Bronchial epithelial cell (primary cell): ENCODE results near the gene LYZL1. TPM values are rescaled to one million over a fixed set of nuclear protein-coding genes. Genes with fewer than 3 reads are reported as not detected.

Experiments used
- DNase-seq: peaks from one replicate; pipeline ENCODE4 v3.0.0-alpha.2; 2010; ENCODE audit warnings: low read depth
- FAIRE-seq: peaks from 2 replicates; lab custom pipeline; 2011; peaks lifted over from hg19 to GRCh38; lab: Jason Lieb, UNC
- H3K27me3 ChIP-seq: 2 replicates; pipeline ENCODE4 v1.5.1; 2011; ENCODE audit warnings: low read length; ENCODE audit not compliant: control insufficient read depth, insufficient read depth
- H3K36me3 ChIP-seq: 2 replicates; pipeline ENCODE4 v1.5.1; 2011; ENCODE audit warnings: low read length; ENCODE audit not compliant: control insufficient read depth, insufficient read depth
- H3K4me3 ChIP-seq: 2 replicates; pipeline ENCODE4 v1.5.1; 2011; ENCODE audit warnings: mild to moderate bottlenecking, low read depth, low read length, control low read depth
- total RNA-seq: library from RNA; depleted of rRNA; stranded (reverse); fragments of >200 nt; gene quantifications from 2 replicates; pipeline ENCODE4 v1.2.1, GENCODE V29; 2014
- TF ChIP-seq, protein P1 (sequence below): IDR thresholded peaks from 2 replicates; pipeline ENCODE4 v1.5.1; 2011; ENCODE audit warnings: mild to moderate bottlenecking, moderate library complexity, low read length, control low read depth, inconsistent platforms; ENCODE audit not compliant: insufficient read depth, severe bottlenecking

LYZL1 gene
- total RNA-seq, 1 donor from 2014 or later: not detected

- Histone ChIP-seq H3K36me3 (no peaks in the 10 kb centered on the region), H3K27me3 (no peaks in the 10 kb centered on the region), H3K4me3 (no peak overlapping the region)
- FAIRE-seq (no peak), DNase-seq (no peak)
- TF ChIP-seq, protein P1, sequence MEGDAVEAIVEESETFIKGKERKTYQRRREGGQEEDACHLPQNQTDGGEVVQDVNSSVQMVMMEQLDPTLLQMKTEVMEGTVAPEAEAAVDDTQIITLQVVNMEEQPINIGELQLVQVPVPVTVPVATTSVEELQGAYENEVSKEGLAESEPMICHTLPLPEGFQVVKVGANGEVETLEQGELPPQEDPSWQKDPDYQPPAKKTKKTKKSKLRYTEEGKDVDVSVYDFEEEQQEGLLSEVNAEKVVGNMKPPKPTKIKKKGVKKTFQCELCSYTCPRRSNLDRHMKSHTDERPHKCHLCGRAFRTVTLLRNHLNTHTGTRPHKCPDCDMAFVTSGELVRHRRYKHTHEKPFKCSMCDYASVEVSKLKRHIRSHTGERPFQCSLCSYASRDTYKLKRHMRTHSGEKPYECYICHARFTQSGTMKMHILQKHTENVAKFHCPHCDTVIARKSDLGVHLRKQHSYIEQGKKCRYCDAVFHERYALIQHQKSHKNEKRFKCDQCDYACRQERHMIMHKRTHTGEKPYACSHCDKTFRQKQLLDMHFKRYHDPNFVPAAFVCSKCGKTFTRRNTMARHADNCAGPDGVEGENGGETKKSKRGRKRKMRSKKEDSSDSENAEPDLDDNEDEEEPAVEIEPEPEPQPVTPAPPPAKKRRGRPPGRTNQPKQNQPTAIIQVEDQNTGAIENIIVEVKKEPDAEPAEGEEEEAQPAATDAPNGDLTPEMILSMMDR: no peak
These were observed 57.0 kb downstream of the LYZL1 start for GRCh38 chr10:29345910-29346209.

GRCh38 chr10:29346296-29347001 lies 57.6 kb downstream of the LYZL1 start:
- H3K27me3 ChIP-seq: no peaks in the 10 kb centered on the region
- no peak overlapping the region for H3K4me3 ChIP-seq
- TF ChIP-seq, protein P1: no peak
- FAIRE-seq: no peak
- H3K36me3 ChIP-seq: no peaks in the 10 kb centered on the region
- no peak for DNase-seq

DNA sequence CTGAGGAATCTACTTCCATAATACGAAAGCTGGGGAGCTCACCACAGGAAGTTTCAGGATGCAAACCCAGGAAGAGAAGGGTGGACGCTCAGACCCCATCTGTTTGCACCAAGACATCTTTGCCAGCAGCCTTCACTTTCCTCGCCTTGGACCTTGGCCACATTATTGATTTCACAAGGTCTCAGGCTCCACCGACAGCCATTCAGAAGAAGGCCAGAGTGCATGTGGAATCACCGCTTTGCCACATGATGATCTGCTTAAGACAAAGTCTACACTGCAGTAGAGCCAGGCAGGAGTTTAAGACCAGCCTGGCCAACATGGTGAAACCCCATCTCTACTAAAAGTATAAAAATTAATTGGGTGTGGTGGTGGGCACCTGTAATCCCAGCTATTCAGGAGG lies 60.0 kb downstream of the LYZL1 start:
- no peak overlapping the region for H3K4me3 ChIP-seq
- no peak for DNase-seq
- TF ChIP-seq, protein P1: no peak
- no peaks in the 10 kb centered on the region for H3K36me3 ChIP-seq
- no peaks in the 10 kb centered on the region for H3K27me3 ChIP-seq
- FAIRE-seq: no peak

DNA sequence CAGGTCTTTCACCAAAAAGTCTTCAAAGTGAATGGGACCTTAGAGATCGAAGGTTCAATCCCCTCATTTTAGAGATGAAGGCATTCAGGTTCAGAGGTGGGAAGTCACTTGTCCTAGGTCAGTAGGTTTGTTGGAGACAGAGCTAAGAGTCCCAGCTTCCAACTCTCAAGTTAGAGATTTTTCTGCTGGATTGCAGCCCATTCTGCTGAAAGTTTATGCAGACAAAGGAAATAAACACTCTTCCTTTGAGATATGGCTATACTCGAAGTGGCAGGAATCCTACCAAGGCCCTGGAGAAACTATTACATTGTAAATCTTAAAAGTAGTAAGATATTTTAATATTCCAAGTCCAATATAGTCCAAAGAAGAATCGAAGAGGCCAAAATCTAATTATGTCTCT lies 64.4 kb downstream of the LYZL1 start:
- Histone ChIP-seq H3K27me3 (no peaks in the 10 kb centered on the region), H3K4me3 (no peak overlapping the region), H3K36me3 (no peaks in the 10 kb centered on the region)
- DNase-seq (no peak), FAIRE-seq (no peak)
- TF ChIP-seq, protein P1: no peak

DNA sequence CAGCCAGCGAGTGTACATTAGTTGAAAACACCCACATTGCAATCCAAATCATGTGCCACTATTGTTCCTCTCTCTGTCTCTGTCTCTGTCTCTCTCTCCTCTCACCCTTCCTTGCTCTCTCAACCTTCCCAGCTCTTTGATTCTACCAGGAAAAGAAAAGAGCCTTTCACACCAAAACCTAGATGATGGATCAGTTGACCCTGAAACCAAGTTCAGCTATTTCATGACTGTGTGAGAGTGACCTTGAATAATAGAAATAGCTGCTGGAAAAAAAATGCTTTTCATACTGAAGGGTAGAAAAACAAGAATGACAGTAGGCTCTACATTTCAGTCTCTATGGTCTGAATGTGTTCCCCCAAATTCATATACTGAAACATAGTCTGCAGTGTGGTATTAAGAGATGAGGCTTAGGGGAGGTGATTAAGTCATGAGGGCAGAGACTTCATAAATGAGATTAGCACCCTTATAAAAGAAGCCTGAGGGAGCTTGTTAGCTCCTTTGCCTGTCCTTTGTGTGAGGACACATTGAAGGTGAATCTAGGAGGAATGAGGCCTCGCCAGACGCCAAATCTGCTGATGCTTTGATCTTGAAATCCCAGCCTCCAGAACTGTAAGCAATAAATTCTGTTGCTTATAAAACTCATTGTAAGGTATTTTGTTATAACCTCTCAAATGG lies 65.2 kb downstream of the LYZL1 start:
- Histone ChIP-seq H3K4me3 (no peak overlapping the region), H3K36me3 (no peaks in the 10 kb centered on the region), H3K27me3 (no peaks in the 10 kb centered on the region)
- FAIRE-seq (no peak), DNase-seq (no peak)
- TF ChIP-seq, protein P1: no peak
